HG02642 (cell line): ENCODE data around the gene SAP25.

Experiments
- ATAC-seq: cut with Tn5 transposase; IDR thresholded peaks from one replicate; pipeline ENCODE4 v1.9.1; 2021; ENCODE audit warnings: mild to moderate bottlenecking; ENCODE audit not compliant: unreplicated experiment, poor library complexity

SAP25 gene

DNA sequence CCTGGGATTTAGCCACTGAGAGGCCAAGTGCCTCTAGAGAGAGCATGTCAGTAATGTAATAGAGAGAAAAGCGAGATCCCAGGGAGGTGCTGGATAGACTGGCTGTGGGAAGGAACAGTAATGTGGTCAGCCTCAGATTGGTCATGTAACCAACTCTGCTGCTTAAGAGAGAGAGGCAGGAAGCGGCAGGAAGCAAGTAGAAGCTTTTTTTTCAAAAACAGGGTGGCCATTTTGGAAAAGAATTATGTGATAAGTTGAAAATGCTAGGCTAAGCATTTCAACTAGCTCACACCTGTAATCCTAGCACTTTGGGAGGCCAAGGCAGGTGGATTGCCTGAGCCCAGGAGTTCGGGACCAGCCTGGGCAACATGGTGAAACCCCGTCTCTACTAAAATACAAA, 24.7 kb upstream of the SAP25 start:
- ATAC-seq, result no peak

DNA sequence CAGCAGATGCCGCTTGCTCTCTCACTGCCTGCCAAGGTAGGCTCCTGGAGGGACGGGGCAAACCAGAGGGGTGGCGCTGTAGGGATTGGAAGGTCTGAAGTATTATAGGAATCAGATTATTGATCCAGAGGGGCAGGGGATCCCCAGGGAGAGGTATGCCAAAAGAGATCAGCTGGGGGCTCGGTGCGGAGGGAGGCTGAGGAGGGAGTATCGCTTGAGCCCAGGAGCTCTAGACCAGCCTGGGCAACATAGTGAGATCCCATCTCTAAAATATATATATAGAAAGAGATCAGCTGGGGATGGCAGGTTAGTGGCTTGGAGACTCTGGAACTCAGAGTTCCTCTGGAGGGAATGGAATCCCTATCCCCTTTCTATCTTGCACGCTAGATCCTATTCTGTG, 21.5 kb upstream of the SAP25 start:
- no peak for ATAC-seq

DNA sequence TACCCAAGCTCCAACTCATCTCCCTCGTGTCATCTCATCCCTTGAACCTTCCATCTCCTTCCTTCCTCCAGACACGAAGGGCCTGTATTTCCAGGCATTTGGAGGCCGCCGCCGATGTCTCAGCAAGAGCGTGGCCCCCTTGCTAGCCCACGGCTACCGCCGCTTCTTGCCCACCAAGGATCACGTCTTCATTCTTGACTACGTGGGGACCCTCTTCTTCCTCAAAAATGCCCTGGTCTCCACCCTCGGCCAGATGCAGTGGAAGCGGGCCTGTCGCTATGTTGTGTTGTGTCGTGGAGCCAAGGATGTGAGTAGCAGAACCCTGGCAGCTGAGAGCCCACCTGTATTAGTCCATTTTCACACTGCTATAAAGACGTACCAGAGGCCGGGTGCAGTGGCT, 17.9 kb upstream of the SAP25 start:
- ATAC-seq, result no peak

DNA sequence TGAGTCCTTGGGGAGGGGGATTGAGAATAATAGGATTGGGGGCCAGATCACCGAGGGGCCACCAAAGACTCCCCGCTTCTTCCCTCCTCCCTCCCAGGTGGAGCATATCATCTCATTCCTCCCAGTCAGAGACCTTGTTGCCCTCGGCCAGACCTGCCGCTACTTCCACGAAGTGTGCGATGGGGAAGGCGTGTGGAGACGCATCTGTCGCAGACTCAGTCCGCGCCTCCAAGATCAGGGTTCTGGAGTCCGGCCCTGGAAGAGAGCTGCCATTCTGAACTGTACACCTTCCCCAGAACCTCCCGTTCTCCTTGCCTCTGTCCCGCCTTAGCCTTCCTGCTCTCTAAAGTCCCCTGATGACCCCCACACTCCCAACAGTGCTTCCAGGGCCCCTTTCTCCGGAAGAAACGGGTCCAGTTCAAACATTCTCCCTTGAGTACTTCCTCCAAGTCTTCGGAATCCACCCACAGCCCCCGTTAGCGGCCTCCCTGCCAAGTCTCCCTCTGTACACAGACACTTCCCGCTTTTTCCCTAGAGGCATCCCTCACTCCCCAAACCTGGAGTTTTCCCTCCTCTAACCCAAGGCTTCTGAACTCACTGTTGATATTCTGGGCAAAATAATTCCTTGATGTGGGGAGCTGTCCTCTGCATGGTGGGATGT, 16.5 kb upstream of the SAP25 start:
- ATAC-seq, result no peak

DNA sequence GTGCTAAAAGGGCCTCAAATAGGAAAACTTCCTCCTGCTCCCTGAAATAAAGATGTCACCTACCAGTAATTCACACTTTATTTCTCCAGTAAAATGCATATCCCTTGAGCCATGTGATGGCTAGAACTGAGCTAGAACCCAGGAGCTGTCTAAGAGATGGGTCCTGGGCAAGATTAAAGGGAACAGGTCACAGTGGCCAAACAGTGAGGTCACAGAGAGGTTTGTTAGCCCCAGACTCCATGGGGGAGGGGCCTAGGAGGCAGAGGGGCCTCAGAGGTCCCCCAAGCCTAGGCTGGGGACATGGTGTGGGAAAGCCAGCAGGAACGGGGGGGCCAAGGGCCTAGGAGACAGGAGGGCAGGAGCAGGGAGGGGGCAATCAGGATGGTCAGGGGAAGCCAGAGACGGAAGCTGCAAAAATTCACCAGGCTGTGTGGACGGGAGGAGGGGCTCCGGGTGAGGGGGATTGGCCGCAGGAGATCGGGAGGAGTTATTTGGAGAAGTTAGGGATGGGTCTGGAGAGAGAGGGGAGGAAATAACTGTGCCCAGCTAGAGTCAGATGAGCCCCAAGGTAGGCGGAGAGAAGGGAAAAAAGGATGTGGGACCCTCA, 15.7 kb upstream of the SAP25 start:
- ATAC-seq, result no peak

DNA sequence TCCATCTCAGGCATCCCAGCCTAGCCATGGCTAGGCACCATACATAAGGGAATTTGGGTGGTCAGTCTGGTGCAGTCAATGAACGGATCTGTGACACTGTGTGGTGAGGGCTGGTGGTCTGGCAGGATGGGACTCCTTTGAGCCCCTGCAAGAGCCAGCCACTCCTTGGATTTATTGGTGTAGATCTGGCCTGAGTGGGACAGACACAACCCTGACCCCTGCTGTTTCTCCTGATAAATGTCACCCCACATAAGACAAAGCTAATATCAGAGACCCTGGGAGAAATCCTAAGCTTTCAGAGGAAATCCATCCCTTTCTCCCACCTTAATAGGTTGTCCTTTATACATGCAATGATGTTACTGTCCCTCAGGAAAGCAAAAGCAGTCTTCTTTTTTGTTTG, 14.7 kb upstream of the SAP25 start:
- ATAC-seq, result no peak

DNA sequence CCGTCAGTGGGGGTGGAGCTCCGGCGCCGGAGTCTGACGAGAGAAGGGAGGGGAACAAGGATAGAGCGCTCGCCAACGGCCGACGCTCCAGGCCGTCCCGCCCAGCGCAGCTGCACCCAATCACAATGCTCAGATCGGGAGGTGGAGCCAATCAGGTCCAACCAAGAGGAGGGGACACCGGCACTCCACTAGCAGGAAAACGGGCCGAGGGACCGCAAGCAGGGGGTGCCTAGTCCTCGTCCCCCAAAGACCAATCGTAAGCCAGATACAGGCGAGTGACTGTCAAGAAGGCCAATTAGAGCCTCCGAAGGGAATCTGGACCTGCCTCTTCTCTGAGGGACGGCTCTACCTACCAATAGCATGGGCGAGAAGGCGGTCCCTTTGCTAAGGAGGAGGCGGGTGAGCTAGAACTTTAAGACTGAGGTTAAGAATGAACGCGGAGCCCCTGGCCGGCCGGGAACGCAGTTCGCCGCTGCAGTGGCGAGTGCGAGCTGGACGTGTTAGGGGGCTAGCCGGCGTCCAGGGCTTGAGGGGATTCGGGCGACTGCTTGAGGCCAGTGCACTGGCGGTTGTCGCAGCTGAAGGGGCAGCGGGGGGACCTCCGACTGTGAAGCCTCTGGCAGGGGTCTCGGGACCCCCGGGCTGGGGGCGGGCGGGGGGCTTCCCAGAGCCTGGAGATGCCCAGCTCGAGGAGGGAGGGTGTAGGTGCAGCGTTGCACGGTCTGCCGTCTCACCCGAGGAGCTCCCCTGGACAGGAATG, 12.7 kb upstream of the SAP25 start, which contains the start of gene FBXO24:
Gene FBXO24, plus strand, starts transcription at position 63 of the 760 bp plus-strand sequence. Its CDS starts 298 bp downstream, at position 361.
- peak; percentile 87 for ATAC-seq

DNA sequence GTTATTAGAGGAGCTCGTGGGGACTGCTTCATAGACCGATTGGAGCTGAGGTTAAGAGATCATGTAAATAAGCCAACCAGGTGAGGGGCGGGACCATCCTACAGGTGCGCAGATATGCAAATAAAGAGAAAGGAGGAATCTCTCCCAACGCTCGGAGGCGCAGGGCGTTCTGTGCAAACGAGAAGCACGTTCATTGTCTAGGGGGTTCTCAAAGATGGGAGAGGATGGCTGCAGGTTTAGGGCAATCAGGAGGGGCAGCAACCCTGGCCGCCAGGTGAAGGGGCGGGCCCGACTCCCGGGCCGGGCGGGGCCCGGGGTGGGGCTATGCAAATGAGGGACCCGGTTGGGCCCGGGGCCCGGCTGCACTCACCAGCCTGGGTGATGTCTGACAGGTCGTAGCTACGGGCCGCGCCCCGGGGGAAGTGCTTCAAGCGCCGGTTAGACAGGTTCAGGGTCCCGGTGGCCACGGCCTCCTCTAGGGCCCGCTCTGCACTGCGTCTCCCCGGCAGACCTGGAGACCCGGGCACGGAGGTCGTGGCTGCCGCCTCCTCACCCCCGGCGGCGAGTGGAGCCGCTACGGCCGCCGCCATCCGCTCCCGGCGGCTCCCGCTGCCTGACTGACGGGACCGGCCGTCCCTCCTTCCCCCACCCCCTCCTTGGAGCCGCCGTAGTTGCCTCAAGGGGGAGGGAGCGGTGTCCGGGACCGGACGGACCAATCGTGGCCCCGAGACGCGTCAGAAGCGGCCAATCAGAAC, 12.0 kb upstream of the SAP25 start, which contains the start of gene LRCH4:
Gene LRCH4, minus strand, starts transcription at position 619 of the 755 bp plus-strand sequence. Its CDS starts 29 bp downstream, at position 590.
- ATAC-seq, result peak; percentile 35

DNA sequence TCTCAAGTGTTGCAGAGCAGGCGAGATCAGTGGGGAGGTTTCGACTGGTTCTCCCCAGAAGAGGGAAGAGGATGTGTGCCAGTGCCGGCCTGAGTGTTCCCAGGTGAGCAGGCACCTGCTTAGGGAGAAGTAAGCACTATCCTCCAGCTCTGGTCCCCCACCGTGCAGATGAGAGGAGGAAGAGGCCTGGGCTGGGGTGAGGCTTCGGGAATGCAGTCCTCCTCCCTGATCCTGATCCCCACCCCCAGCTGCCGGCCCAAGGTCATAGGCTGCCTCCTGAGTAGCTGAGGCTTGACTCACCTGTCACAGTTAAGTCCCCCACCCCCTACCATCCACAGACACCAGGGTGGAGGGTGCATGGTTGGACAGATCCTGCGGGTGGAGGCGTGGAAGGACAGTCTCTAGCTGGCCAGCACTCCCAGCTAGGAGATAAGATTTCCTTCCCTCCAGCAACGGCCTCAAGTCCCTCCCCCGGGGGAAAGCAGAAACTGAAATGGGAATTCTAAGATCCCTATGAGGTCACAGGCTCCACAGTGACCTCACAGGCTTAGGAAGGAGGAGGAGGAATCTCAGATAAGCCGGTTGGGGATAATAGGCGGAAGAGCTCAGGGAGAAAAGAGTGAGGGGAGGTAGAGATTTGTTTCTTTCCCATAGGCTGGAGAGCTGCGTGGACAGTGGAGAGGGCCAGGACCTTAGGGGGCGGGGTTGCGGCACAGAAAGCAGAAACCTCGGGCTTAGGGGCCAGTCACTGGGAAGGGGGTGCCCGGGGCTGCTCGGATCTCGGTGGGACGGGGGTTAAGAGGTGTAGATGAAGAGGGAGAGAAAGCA, 11.2 kb upstream of the SAP25 start:
- no peak for ATAC-seq

DNA sequence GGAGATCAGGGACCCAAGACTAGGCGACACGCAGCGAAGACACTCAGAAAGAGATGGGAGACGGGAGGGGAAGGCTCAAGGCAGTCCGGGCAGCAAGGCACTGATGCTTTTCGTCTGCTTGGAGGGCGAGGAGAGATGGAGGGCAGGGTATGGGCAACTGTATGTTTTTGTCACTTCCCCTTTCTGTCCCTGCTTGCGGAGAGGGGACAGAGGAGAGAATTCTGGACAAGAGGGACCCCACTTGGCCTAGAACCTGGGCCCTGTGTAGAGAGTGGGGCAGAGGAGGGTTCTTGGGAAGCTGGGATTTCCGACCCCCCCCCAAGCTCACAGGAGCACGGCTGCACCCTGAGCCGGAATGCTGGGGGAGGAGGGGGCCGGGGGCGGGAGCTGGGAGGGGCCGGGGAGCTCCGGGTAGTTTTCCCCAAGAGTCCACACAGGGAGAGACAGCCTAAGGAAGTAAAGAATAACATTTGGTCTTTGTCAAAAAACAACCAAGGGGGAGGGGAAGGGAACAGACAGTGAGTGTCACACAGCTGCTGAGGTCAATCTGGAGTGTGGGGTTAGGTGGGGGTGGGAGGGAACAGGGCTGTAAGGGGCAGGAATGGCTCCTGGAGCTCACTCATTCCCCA, 10.5 kb upstream of the SAP25 start:
- ATAC-seq, result no peak

DNA sequence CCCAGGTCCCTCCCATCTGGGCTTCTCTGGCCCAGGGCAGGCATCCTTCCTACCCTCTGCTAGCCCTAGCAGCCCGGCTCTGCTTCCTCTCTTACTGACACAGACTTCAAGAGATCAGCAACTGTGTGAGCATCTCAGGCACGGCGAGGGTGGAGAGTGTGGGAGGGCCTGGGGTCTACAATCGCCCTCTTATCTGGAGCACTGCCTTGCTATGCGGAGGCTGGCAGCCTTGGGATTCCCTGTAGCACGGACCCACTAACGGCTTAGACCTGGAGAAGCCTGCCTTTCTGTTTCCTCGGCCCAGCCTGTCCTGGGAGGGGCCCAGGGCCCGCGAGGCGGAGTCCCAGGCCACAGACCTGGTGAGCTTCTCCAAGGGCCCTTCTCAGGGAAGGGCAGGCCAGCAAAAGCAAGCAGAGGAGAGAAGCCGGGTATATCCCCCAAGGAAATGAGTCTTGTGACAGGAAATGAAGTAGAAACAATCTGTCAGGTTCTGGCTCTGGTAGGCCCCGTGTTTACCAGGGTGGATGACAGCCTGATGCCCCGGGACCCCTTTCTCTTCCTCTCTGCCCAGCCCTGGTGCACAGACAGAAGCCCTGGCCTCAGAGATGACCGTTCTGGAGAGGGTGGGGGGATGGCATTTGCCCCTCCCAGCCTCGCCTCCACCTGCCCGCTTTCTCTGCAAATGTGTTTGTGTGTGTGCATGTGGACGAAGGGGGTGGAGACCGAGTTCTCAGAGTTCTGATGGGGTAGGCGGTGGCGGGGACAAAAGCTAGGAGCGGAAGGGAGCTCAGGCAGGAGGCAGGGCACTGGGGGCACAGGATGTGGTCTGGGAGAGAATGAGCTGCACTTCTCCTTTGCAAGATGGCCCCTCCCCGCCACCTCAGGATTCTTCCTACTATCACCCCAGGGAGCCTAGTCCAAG, 9.7 kb upstream of the SAP25 start:
- no peak for ATAC-seq

DNA sequence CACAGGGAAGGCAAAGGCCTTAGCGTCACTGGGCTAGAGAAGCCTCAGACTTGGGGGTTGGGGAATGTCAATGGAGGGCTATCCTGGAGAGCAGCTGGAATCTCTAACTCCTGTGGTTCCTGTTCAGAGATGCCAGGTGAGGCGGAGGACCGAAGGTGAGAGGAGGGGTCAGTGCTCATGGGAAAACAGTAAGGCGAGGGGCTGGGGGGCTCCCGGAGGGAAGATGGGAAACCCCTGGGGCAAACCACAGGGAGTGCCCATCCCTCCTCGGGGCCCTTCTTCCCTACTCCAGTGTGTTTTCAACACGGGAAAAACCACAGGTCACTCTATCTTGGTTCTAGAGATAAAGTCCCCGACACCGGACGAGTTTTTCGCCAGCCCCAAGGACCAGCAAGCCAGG, 8.9 kb upstream of the SAP25 start:
- no peak for ATAC-seq

DNA sequence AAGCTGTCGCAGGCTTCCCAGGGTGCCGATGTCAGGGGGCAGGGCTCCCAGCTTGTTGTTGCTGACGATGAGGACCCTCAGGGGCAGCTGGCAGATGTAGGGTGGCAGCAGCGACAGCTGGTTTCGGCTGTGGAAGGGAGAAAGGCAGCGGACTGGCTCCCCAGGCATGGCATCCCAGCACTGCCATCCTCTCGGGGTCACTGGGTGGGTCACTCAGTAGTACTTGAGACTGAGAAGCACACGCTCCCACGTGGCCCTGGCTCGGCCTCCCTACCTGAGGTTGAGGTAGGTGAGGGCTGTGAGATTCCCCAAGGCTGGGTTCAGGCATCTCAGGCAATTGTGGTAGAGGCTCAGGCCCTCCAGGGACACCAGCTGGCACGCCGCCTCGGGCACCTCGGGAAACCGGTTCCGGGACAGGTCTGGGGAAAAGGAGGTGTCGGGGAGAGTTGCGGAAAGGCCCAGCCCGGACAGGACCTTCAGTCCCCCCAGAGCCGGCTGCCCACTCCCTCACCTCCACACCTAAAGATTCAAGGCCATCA, 8.4 kb upstream of the SAP25 start:
- no peak for ATAC-seq

DNA sequence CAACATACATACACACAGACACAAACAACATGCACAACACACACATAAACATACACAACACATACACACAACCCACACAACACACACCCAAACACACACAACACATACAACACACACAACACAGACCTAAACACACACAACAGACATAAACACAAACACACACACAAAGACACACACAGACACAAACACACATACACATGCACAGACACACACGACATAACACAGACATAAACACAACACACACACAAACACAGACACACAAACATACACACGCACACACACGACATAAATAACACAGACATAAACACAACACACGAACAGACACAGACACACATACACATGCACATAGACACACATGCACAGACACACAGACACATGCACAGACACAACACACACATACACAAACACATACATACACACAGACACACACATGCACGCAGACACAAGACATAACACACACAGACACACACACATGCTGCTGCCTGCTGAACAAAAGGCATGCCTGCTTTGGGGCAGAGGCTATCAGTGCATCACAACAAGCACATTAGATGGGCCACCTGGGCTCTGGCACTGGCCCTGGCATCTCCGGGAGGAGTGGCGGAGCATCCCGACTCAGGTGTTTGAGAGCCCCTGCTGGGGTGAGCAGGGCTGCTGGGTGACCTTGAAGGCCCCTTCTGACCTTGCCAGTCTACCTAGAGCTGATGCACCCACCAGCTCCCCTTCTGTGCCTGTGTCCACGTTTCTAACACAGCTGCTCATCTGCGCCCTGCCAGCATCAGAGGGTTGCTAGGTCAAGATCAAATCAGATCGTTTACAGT, 7.0 kb upstream of the SAP25 start:
- ATAC-seq, result no peak

DNA sequence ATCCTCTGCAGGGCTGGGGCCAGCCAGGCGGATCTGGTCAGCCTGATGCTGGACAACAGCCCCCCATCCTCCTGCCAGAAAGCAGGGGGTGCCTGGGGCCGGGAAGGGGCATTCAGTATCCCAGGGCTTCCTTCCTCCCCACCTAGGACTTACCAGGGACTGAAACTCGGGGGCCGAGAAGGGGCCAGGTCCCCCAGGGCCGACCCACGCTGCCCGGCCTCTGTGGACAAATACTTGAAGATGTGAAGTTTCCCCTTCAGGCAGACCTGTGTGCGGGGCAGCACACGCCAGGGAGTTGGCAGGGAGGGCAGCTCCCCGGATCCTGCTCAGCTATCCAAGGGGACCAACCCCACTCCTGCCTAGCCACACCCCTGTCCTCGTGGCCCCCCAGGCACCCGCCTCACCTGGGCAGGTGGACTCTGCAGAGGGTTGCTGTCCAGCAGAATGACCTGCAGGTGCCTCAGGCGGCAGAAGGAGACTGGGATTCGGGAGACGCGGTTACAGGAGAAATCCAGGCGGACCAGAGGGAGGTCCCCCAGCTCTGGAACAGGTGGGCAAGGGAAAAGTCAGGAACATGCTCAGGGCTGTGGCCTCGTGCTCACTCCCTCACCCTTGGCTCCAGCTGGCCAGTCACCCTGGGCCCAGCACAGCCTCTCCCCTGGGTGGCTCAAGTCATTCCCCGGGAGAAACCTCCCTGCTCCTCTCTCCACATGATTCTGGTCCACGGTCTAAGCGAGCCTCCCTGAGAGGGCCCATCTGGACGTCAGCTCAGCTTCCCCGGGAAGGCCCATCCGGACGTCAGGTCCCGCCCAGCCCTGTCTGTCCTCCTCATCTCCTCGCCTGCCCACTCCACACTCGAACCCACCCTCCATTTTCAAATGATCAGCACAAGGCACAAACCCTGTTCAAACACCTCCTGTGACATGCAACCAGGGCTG, 4.8 kb upstream of the SAP25 start:
- ATAC-seq, result no peak

DNA sequence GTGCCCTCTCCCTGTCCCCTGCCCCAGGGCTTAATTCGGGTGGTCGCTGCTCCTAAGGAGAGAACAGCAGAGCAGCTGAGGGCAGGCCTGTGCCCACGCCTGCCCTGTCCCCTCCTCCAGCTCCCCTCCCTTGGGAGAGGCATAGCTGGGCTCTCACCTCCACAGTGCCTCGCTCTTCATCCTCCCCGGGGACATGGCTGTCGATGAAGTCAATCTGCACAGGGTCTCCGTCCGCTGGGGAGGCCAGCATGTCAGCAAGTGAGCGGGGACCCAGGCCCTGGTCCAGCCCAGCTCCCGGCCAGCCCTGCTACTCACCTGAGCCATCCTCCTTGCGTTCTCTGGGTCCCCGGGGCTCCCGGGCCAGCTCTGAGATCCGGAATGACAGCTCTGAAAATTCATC, 3.8 kb upstream of the SAP25 start:
- ATAC-seq, result no peak
